ENCODE data around the gene BEST3.
"Not testable (repeated sequence)": the region's sequence is repeated elsewhere in the genome, so short reads cannot be mapped to it uniquely, and the experiment has no call there.

Gene BEST3

GRCh38 chr12:69672195-69672594, 26.9 kb downstream of the BEST3 start:
- intact Hi-C loops (cut with micrococcal nuclease): no loop called here
- Mint-ChIP-seq H3K27ac (no peak overlapping the region), H3K4me1 (ENCODE audit: low read depth) (no peaks in the 10 kb centered on the region), H3K9me3 (no peaks in the 10 kb centered on the region), H3K36me3 (ENCODE audit: low read depth) (no peaks in the 10 kb centered on the region), H3K4me3 (no peak overlapping the region), H3K27me3 (no peaks in the 10 kb centered on the region)

DNA sequence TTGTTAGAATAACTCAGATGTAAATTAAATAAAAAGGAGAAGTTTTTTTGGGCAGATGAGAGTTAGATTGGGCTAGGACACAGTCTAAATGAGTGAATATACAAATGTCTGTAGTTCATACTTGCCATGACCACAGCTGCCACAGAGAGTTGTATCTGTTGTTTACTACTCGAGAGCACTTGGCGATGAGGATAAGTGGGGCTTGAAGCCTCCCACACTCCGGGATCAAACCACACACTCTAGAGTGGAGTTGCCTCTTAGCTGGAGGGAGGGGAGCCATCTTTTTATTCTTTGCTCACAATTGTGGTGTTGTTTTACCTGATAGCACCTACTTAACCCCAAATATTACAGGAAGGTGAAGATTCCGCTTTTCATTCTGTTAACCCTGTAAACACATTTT, 27.5 kb downstream of the BEST3 start:
- intact Hi-C loops (cut with micrococcal nuclease): no loop called here
- H3K9me3 Mint-ChIP-seq: no peaks in the 10 kb centered on the region
- H3K4me1 Mint-ChIP-seq (ENCODE audit: low read depth): no peaks in the 10 kb centered on the region
- H3K4me3 Mint-ChIP-seq: no peak overlapping the region
- no peak overlapping the region for H3K27ac Mint-ChIP-seq
- H3K27me3 Mint-ChIP-seq: no peaks in the 10 kb centered on the region
- no peaks in the 10 kb centered on the region for H3K36me3 Mint-ChIP-seq (ENCODE audit: low read depth)

DNA sequence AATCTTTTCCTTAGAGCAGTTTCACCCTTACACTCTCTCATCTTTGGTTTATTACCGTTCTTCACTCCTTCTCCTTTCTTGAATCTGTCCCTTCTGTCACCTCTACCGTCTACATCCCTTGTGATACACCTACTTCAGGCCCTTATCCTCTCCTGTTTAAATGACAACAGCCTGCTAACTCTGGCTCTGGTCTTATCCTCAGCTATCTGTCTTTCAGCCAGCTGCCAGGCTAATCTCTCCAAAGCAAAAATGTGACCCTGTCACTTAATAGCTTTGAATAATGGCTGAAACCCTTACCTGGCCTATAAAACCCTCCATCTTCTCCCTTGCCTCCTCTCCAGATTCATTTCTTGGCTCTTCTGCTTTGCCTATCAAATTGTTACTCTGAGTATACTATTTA, 32.3 kb downstream of the BEST3 start:
- H3K9me3 Mint-ChIP-seq: no peaks in the 10 kb centered on the region
- H3K27ac Mint-ChIP-seq: no peak overlapping the region
- H3K27me3 Mint-ChIP-seq: no peaks in the 10 kb centered on the region
- no peaks in the 10 kb centered on the region for H3K4me1 Mint-ChIP-seq (ENCODE audit: low read depth)
- no peaks in the 10 kb centered on the region for H3K36me3 Mint-ChIP-seq (ENCODE audit: low read depth)
- H3K4me3 Mint-ChIP-seq: no peak overlapping the region
- intact Hi-C loops (cut with micrococcal nuclease): no loop called here

GRCh38 chr12:69664930-69665377, 34.1 kb downstream of the BEST3 start:
- H3K4me3 Mint-ChIP-seq; intact Hi-C loops (cut with micrococcal nuclease); H3K27ac Mint-ChIP-seq; H3K27me3 Mint-ChIP-seq; H3K36me3 Mint-ChIP-seq (ENCODE audit: low read depth); H3K4me1 Mint-ChIP-seq (ENCODE audit: low read depth); H3K9me3 Mint-ChIP-seq: not testable (repeated sequence)

DNA sequence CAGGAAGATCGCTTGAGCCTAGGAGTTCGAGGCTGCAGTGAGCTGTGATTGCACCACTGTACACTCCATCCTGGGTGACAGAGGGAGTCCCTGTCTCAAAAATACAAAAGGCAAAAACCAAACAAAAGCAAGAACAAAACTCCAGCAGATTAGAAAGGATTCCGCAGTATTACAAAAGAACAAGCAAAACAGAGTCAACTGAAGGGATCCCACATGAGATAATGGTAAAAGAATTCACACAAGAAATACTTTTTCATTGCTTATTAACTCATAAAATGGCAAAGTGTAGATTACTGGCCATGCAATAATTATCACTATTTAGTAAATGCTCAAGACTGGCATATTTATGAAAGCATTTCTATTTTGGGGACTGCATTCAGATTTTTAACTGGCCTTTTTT, 35.4 kb downstream of the BEST3 start:
- no peaks in the 10 kb centered on the region for H3K4me1 Mint-ChIP-seq (ENCODE audit: low read depth)

DNA sequence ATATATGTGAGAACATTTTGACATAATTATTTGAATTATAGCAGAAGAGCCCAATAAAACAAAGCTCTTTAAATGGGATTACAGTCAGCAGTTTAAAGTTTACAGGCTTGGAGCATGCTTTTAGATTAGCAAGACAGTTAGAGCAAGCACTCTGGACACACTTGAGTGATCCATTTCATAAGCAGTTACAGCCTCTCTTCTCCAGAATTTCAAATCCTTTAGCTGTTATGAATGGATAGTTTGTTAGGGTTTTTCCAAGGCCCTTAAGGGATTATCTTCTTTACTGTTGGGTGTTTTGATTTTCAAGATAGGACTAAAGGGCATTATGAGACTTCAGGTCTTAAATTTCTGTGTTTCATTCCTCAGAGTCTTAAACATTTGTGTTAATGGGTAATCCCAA, 36.3 kb downstream of the BEST3 start:
- Mint-ChIP-seq H3K4me3 (no peak overlapping the region), H3K27ac (no peak overlapping the region), H3K4me1 (ENCODE audit: low read depth) (no peaks in the 10 kb centered on the region), H3K9me3 (no peaks in the 10 kb centered on the region), H3K27me3 (peaks cover 1% of the 10 kb centered on the region), H3K36me3 (ENCODE audit: low read depth) (no peaks in the 10 kb centered on the region)
- intact Hi-C loops (cut with micrococcal nuclease): no loop called here

More for the DNA sequence above, 35.4 kb downstream of the BEST3 start:
- no peak overlapping the region for H3K4me3 Mint-ChIP-seq
- no peaks in the 10 kb centered on the region for H3K36me3 Mint-ChIP-seq (ENCODE audit: low read depth)
- no peaks in the 10 kb centered on the region for H3K9me3 Mint-ChIP-seq
- peaks cover 1% of the 10 kb centered on the region for H3K27me3 Mint-ChIP-seq
- intact Hi-C loops (cut with micrococcal nuclease): no loop called here
- H3K27ac Mint-ChIP-seq: no peak overlapping the region

DNA sequence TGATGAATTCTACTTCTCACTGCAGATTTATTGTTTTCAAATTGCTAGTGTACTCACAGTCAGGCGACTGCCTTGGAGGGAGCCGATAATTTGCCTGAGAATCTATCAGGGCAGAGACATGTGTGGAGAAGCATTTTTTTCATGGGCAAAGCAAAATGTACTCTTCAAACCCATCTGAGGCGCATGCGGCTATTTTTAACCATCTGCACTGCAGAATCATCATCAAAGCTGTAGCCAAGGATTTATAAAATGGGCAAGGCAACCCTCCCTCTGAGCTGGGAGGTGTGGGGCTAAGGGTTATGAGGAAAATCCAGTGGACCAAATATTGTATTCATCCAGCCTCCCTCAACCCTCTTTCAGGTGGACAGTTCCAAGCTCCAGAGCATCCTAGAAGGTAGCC, 37.7 kb downstream of the BEST3 start:
- no peaks in the 10 kb centered on the region for H3K36me3 Mint-ChIP-seq (ENCODE audit: low read depth)
- intact Hi-C loops (cut with micrococcal nuclease): no loop called here
- peaks cover 1% of the 10 kb centered on the region for H3K27me3 Mint-ChIP-seq
- H3K9me3 Mint-ChIP-seq: no peaks in the 10 kb centered on the region
- H3K4me3 Mint-ChIP-seq: no peak overlapping the region
- no peaks in the 10 kb centered on the region for H3K4me1 Mint-ChIP-seq (ENCODE audit: low read depth)
- H3K27ac Mint-ChIP-seq: no peak overlapping the region

DNA sequence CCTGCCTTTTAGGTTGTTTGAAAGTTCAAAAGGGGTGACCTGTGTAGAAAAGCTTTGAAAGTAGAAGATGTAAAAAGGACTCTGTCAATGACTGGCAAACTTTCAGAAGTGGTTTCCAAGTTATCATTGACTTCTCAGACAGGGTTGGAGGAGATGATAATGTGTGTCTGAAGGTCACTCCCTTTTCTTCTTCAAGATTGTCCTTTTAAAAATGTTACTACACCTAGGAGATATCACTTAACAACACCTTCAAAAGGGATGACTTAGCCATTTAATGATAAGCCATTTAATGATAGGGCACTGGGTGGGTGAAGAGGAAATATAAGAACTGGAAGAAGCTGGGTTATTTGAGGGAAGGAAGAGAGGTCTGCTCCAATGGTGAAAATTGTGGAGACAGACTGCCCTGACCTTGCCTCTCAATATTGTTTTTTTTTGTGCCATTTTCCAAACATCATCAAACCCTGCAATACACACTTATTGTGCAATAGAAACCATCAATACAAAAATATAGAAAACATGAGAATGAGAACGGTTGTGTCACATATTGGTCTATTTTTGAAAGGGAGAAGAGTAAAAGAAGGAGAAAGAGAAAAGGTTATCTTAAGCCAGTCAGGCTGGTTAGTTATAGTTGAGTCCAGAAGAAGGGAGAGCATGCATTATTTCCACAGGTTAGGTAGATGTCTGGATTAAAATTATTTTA, 38.8 kb downstream of the BEST3 start:
- Mint-ChIP-seq H3K4me3 (no peak overlapping the region), H3K27me3 (peaks cover 1% of the 10 kb centered on the region), H3K27ac (no peak overlapping the region), H3K4me1 (ENCODE audit: low read depth) (no peaks in the 10 kb centered on the region), H3K36me3 (ENCODE audit: low read depth) (no peaks in the 10 kb centered on the region), H3K9me3 (no peaks in the 10 kb centered on the region)
- intact Hi-C loops (cut with micrococcal nuclease): no loop called here

- Mint-ChIP-seq H3K27me3 (peaks cover 1% of the 10 kb centered on the region), H3K36me3 (ENCODE audit: low read depth) (no peaks in the 10 kb centered on the region), H3K4me3 (no peak overlapping the region), H3K27ac (no peak overlapping the region), H3K9me3 (no peaks in the 10 kb centered on the region), H3K4me1 (ENCODE audit: low read depth) (no peaks in the 10 kb centered on the region)
- intact Hi-C loops (cut with micrococcal nuclease): no loop called here
Observed at GRCh38 chr12:69658203-69658602, 40.9 kb downstream of the BEST3 start.

DNA sequence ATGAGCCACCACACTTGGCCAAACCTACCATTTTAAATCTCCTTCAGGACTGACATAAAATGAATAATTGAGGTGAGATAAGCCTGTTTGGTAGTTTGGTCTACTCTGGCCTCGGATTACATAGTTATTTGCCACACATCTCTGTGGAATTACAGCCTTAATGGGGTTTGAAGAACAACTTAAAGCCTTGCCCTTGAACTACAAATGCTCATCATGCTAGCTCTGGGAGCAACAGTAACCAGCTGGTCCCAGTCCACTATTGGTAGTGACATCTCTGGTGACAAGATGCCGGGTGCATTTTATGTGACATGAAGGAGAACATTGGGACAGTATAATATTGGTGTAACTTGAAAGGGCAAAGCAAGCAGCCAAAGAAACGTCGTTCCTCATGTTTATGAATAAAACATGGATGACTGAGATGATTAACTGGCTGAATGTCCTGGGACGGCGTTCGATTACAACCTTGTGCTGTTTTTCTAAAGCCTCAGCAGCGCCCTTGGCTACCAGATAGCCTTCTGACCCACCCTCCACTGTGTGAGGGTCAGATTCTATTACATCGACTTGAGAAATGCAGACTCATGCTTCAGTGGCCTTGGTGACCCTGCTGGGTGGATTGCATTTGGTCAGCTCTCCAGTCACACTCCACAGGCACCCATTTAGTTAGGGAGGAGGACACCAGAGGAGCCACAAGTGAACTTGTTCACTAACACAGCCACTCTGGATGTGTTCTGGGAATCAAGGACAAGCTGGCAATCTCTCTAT, 41.5 kb downstream of the BEST3 start:
- Mint-ChIP-seq H3K27ac (no peak overlapping the region), H3K4me3 (no peak overlapping the region), H3K36me3 (ENCODE audit: low read depth) (no peaks in the 10 kb centered on the region), H3K9me3 (no peaks in the 10 kb centered on the region), H3K27me3 (peaks cover 2% of the 10 kb centered on the region), H3K4me1 (ENCODE audit: low read depth) (no peaks in the 10 kb centered on the region)
- intact Hi-C loops (cut with micrococcal nuclease): no loop called here

GRCh38 chr12:69655616-69656340, 43.3 kb downstream of the BEST3 start:
- H3K27ac Mint-ChIP-seq: no peak overlapping the region
- no peaks in the 10 kb centered on the region for H3K4me1 Mint-ChIP-seq (ENCODE audit: low read depth)

GRCh38 chr12:69653703-69654102, 45.4 kb downstream of the BEST3 start:
- intact Hi-C loops (cut with micrococcal nuclease): no loop called here
- no peaks in the 10 kb centered on the region for H3K9me3 Mint-ChIP-seq
- no peaks in the 10 kb centered on the region for H3K4me1 Mint-ChIP-seq (ENCODE audit: low read depth)
- H3K4me3 Mint-ChIP-seq: no peak overlapping the region
- H3K36me3 Mint-ChIP-seq (ENCODE audit: low read depth): no peaks in the 10 kb centered on the region
- H3K27me3 Mint-ChIP-seq: peaks cover 1% of the 10 kb centered on the region
- no peak overlapping the region for H3K27ac Mint-ChIP-seq

More at GRCh38 chr12:69655616-69656340, 43.3 kb downstream of the BEST3 start:
- intact Hi-C loops (cut with micrococcal nuclease): no loop called here
- Mint-ChIP-seq H3K36me3 (ENCODE audit: low read depth) (no peaks in the 10 kb centered on the region), H3K9me3 (no peaks in the 10 kb centered on the region), H3K27me3 (peaks cover 2% of the 10 kb centered on the region), H3K4me3 (no peak overlapping the region)

GRCh38 chr12:69651922-69652321, 47.2 kb downstream of the BEST3 start:
- Mint-ChIP-seq H3K4me1 (ENCODE audit: low read depth) (no peaks in the 10 kb centered on the region), H3K9me3 (no peaks in the 10 kb centered on the region), H3K36me3 (ENCODE audit: low read depth) (no peaks in the 10 kb centered on the region), H3K4me3 (no peak overlapping the region), H3K27me3 (peaks cover 4% of the 10 kb centered on the region), H3K27ac (no peak overlapping the region)
- intact Hi-C loops (cut with micrococcal nuclease): no loop called here

DNA sequence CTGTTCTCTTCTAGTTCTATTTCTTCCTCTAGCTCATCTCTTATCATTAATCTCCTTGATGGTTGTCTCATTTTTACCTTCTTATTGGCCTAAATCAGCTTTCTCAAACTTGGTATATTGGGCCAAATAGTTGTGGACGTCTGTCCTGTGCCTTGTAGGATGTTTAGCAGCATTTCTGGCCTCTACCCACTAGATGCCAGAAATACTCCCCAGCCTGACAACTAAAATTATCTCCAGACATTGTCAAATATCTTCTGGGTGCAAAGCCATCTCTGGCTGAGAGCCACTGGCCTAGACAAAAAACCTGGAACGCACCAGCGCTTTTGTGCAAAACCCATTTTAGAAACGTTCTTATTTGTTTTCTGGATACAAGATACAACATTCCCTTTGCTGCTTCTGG, 49.6 kb downstream of the BEST3 start:
- no peaks in the 10 kb centered on the region for H3K9me3 Mint-ChIP-seq
- H3K27me3 Mint-ChIP-seq: peaks cover 4% of the 10 kb centered on the region
- no peak overlapping the region for H3K27ac Mint-ChIP-seq
- intact Hi-C loops (cut with micrococcal nuclease): no loop called here
- no peaks in the 10 kb centered on the region for H3K4me1 Mint-ChIP-seq (ENCODE audit: low read depth)
- no peak overlapping the region for H3K4me3 Mint-ChIP-seq
- no peaks in the 10 kb centered on the region for H3K36me3 Mint-ChIP-seq (ENCODE audit: low read depth)
